GM19463 (cell line): ENCODE results near the gene CLEC2A.

Experiments used
- ATAC-seq: cut with Tn5 transposase; IDR thresholded peaks from one replicate; pipeline ENCODE4 v1.9.1; 2021; ENCODE audit warnings: mild to moderate bottlenecking, moderate library complexity; ENCODE audit not compliant: unreplicated experiment

The CLEC2A gene

GRCh38 chr12:9935026-9935425, 2.9 kb upstream of the CLEC2A start:
- ATAC-seq, result no peak

GRCh38 chr12:9933958-9934357, 1.8 kb upstream of the CLEC2A start:
- ATAC-seq, result no peak

- no peak for ATAC-seq
These were observed 925 bp downstream of the CLEC2A start for GRCh38 chr12:9931245-9931644.

- no peak for ATAC-seq
These were observed 3.6 kb downstream of the CLEC2A start for GRCh38 chr12:9928607-9929006.

- no peak for ATAC-seq
These were observed 5.3 kb downstream of the CLEC2A start for GRCh38 chr12:9926876-9927275.

- no peak for ATAC-seq
These were observed 6.3 kb downstream of the CLEC2A start for GRCh38 chr12:9925705-9926393.

- no peak for ATAC-seq
These were observed 9.7 kb downstream of the CLEC2A start for GRCh38 chr12:9922429-9922828.

GRCh38 chr12:9920451-9920850, 11.7 kb downstream of the CLEC2A start:
- no peak for ATAC-seq

GRCh38 chr12:9919443-9919842, 12.7 kb downstream of the CLEC2A start:
- no peak for ATAC-seq

GRCh38 chr12:9911708-9912107, 20.5 kb downstream of the CLEC2A start:
- no peak for ATAC-seq

GRCh38 chr12:9910716-9911421, 21.3 kb downstream of the CLEC2A start:
- ATAC-seq, result no peak

GRCh38 chr12:9909724-9910123, 22.4 kb downstream of the CLEC2A start:
- ATAC-seq, result no peak

- no peak for ATAC-seq
These were observed 23.8 kb downstream of the CLEC2A start for GRCh38 chr12:9908350-9908749.

- no peak for ATAC-seq
These were observed 24.4 kb downstream of the CLEC2A start for GRCh38 chr12:9907769-9908168.

- no peak for ATAC-seq
These were observed 25.3 kb downstream of the CLEC2A start for GRCh38 chr12:9906873-9907272.

- no peak for ATAC-seq
These were observed 29.5 kb downstream of the CLEC2A start for GRCh38 chr12:9902539-9903228.

- no peak for ATAC-seq
These were observed 31.2 kb downstream of the CLEC2A start for GRCh38 chr12:9900930-9901329.

GRCh38 chr12:9899209-9899608, 33.0 kb downstream of the CLEC2A start:
- ATAC-seq, result no peak

- no peak for ATAC-seq
These were observed 34.6 kb downstream of the CLEC2A start for GRCh38 chr12:9897535-9897934.

GRCh38 chr12:9895215-9895971, 36.8 kb downstream of the CLEC2A start:
- ATAC-seq, result no peak

GRCh38 chr12:9888665-9889273, 43.4 kb downstream of the CLEC2A start:
- no peak for ATAC-seq
